HG02571 (cell line): ENCODE measurements around the gene IQCH.

Source experiments
- ATAC-seq: cut with Tn5 transposase; IDR thresholded peaks from one replicate; pipeline ENCODE4 v1.9.1; 2021; ENCODE audit warnings: mild to moderate bottlenecking, moderate library complexity; ENCODE audit not compliant: unreplicated experiment

The IQCH gene

GRCh38 chr15:67254238-67255175 is at the start of gene IQCH, which contains the start of gene AAGAB:
IQCH (plus strand) TSS chr15:67254786; CDS start chr15:67254897, 111 bp downstream.
AAGAB (minus strand) TSS chr15:67254661; CDS start chr15:67254631, 30 bp downstream.
- ATAC-seq: peak; percentile 97

GRCh38 chr15:67207555-67208207 is 46.9 kb upstream of the IQCH start:
- no peak for ATAC-seq

GRCh38 chr15:67208396-67208795 is 46.2 kb upstream of the IQCH start:
- no peak for ATAC-seq

- no peak for ATAC-seq
Observed at GRCh38 chr15:67210555-67211168, 43.9 kb upstream of the IQCH start.

- no peak for ATAC-seq
Observed at GRCh38 chr15:67212684-67213367, 41.8 kb upstream of the IQCH start.

- ATAC-seq: no peak
Observed at GRCh38 chr15:67215102-67215501, 39.5 kb upstream of the IQCH start.

GRCh38 chr15:67216859-67217258 is 37.7 kb upstream of the IQCH start:
- no peak for ATAC-seq

- ATAC-seq: no peak
Observed at GRCh38 chr15:67218428-67218827, 36.2 kb upstream of the IQCH start.

- ATAC-seq: no peak
Observed at GRCh38 chr15:67219288-67219687, 35.3 kb upstream of the IQCH start.

- ATAC-seq: no peak
Observed at GRCh38 chr15:67224889-67225288, 29.7 kb upstream of the IQCH start.

- ATAC-seq: no peak
Observed at GRCh38 chr15:67225336-67225735, 29.2 kb upstream of the IQCH start.

GRCh38 chr15:67227431-67227830 is 27.2 kb upstream of the IQCH start:
- ATAC-seq: no peak

- no peak for ATAC-seq
Observed at GRCh38 chr15:67227846-67228245, 26.7 kb upstream of the IQCH start.

- ATAC-seq: no peak
Observed at GRCh38 chr15:67228286-67228685, 26.3 kb upstream of the IQCH start.

GRCh38 chr15:67230504-67230903 is 24.1 kb upstream of the IQCH start:
- ATAC-seq: no peak

- ATAC-seq: no peak
Observed at GRCh38 chr15:67232591-67232990, 22.0 kb upstream of the IQCH start.

GRCh38 chr15:67240235-67241131 is 14.1 kb upstream of the IQCH start:
- ATAC-seq: peak; percentile 4

GRCh38 chr15:67241132-67241855 is 13.3 kb upstream of the IQCH start:
- peak; percentile 73 for ATAC-seq

GRCh38 chr15:67242708-67243111 is 11.9 kb upstream of the IQCH start:
- ATAC-seq: no peak
